Sigmoid colon (tissue), 7 donors: ENCODE data around the gene ABI1. TPM values are rescaled to one million over a fixed set of nuclear protein-coding genes. Genes with fewer than 3 reads are reported as not detected.

Experiments used
- DNase-seq: peaks from one replicate; pipeline ENCODE4 v3.0.0-alpha.2; 2019
- H3K27ac ChIP-seq, 4 donors: fragments of 200-600 bp; sonication (generic); one replicate each; pipeline ENCODE4 v1.5.1; 2016 to 2019; ENCODE audit warnings: mild to moderate bottlenecking in 1 of 4
- H3K27me3 ChIP-seq, 3 donors: fragments of 200-600 bp; sonication (generic); one replicate each; pipeline ENCODE4 v1.5.1; 2019; ENCODE audit warnings: mild to moderate bottlenecking in 1 of 3
- H3K36me3 ChIP-seq, 4 donors: fragments of 200-600 bp; sonication (generic); one replicate each; pipeline ENCODE4 v1.5.1; 2016 to 2019
- H3K4me1 ChIP-seq, 4 donors: fragments of 200-600 bp; sonication (generic); one replicate each; pipeline ENCODE4 v1.5.1; 2017 to 2019
- H3K4me3 ChIP-seq, 4 donors: fragments of 200-600 bp; sonication (generic); one replicate each; pipeline ENCODE4 v1.5.1; 2017 to 2019; ENCODE audit warnings: mild to moderate bottlenecking in 2 of 4, moderate library complexity in 1 of 4
- H3K9me3 ChIP-seq, 4 donors: fragments of 200-600 bp in 3 of 4; sonication (generic) in 3 of 4; one replicate each; pipeline versions ENCODE4 v1.5.1 to v1.6.1; 2013 to 2019
- CTCF ChIP-seq, 4 experiments: fragments of 450-650 bp in 3 of 4; fragments of 200-600 bp in 1 of 4; IDR thresholded peaks; one replicate each; pipeline ENCODE4 v1.5.1; 2016 to 2019; ENCODE audit warnings: antibody characterized with exemption in 4 of 4, mild to moderate bottlenecking in 3 of 4, moderate library complexity in 2 of 4
- EP300 ChIP-seq, 4 donors: sonication (generic); formaldehyde crosslinking; IDR thresholded peaks; one replicate each; pipeline ENCODE4 v1.6.1; 2017; ENCODE audit warnings: antibody characterized with exemption in 4 of 4
- POLR2A ChIP-seq, 2 donors: fragments of 450-650 bp; IDR thresholded peaks; one replicate each; pipeline ENCODE4 v1.6.1; 2016; ENCODE audit warnings: antibody characterized with exemption in 2 of 2, mild to moderate bottlenecking in 2 of 2, moderate library complexity in 2 of 2
- POLR2AphosphoS5 ChIP-seq, 4 donors: sonication (generic); formaldehyde crosslinking; IDR thresholded peaks; one replicate each; pipeline ENCODE4 v1.6.1; 2017; ENCODE audit warnings: antibody characterized with exemption in 4 of 4
- whole genome bisulfite sequencing, 2 donors: extraction: QIAGEN DNeasy Blood & Tissue Kit; methylation state at CpG; one replicate each; pipeline ENCODE4 v1.1.7; 2013; 5-methylcytosine and 5-hydroxymethylcytosine counted together
- intact Hi-C: fragments of 100-400 bp; cut with DNase I; formaldehyde crosslinking; loops from one replicate; pipeline ENCODE4 v1.15.1; 2023
- polyA plus RNA-seq, 3 donors: library from polyadenylated mRNA; stranded (reverse); fragments of 200-250 nt; gene quantifications; one replicate each; pipeline ENCODE4 v1.2.3, GENCODE V29; 2013
- total RNA-seq, 4 donors: library from RNA; depleted of rRNA; stranded (reverse); fragments of >200 nt; gene quantifications; one replicate each; pipeline ENCODE4 v1.1.0, GENCODE V29; 2016
- donor health status: healthy with polysubstance abuse.
- donor health status: Bipolar disorder and iron deficiency.
- donor health status: healthy.

Gene ABI1
- total and polyA plus RNA-seq, 7 donors: 30.4 to 49.0 (median 44.4) TPM

- intact Hi-C loops: no loop called here
- no peak overlapping the region for H3K27ac ChIP-seq
- no peak for DNase-seq
- no peaks in the 10 kb centered on the region for H3K27me3 ChIP-seq
- TF ChIP-seq POLR2AphosphoS5 (IDR thresholded peaks at IDR 0.05): no peak
- no peak for TF ChIP-seq POLR2A (IDR thresholded peaks at IDR 0.05)
- TF ChIP-seq EP300 (IDR thresholded peaks at IDR 0.05): no peak
- TF ChIP-seq CTCF (IDR thresholded peaks at IDR 0.05): no peak
- no peaks in the 10 kb centered on the region for H3K4me1 ChIP-seq
- no peak overlapping the region for H3K4me3 ChIP-seq
- no peaks in the 10 kb centered on the region for H3K9me3 ChIP-seq
- H3K36me3 ChIP-seq: peaks cover 0 to 69% (median 5%) of the 10 kb centered on the region in 4 donors
- WGBS, 2 donors: 61 to 81% methylated on average over 5 of the region's 5 CpGs
Measured at GRCh38 chr10:26746061-26746460, 114.7 kb downstream of the ABI1 start.

GRCh38 chr10:26743841-26744240 lies 116.9 kb downstream of the ABI1 start:
- H3K27me3 ChIP-seq: no peaks in the 10 kb centered on the region
- DNase-seq: no peak
- H3K36me3 ChIP-seq: peaks cover 0 to 50% (median 2%) of the 10 kb centered on the region in 4 donors
- H3K4me3 ChIP-seq: no peak overlapping the region
- no peaks in the 10 kb centered on the region for H3K9me3 ChIP-seq
- 81 to 86% methylated on average over 1 of the region's 1 CpG for WGBS, 2 donors
- intact Hi-C loops: no loop called here
- H3K27ac ChIP-seq: no peak overlapping the region
- no peaks in the 10 kb centered on the region for H3K4me1 ChIP-seq
- TF ChIP-seq CTCF (IDR thresholded peaks at IDR 0.05) (no peak), EP300 (IDR thresholded peaks at IDR 0.05) (no peak), POLR2A (IDR thresholded peaks at IDR 0.05) (no peak), POLR2AphosphoS5 (IDR thresholded peaks at IDR 0.05) (no peak)

GRCh38 chr10:26743091-26743490 lies 117.7 kb downstream of the ABI1 start:
- Histone ChIP-seq H3K36me3 (peaks cover 0 to 44% (median 2%) of the 10 kb centered on the region in 4 donors), H3K4me3 (no peak overlapping the region), H3K9me3 (no peaks in the 10 kb centered on the region), H3K27ac (no peak overlapping the region), H3K27me3 (no peaks in the 10 kb centered on the region), H3K4me1 (no peaks in the 10 kb centered on the region)
- no peak for TF ChIP-seq CTCF (IDR thresholded peaks at IDR 0.05)
- TF ChIP-seq POLR2A (IDR thresholded peaks at IDR 0.05): no peak
- no peak for TF ChIP-seq POLR2AphosphoS5 (IDR thresholded peaks at IDR 0.05)
- TF ChIP-seq EP300 (IDR thresholded peaks at IDR 0.05): no peak
- no peak for DNase-seq
- WGBS, 2 donors: 95 to 97% methylated on average over 2 of the region's 2 CpGs
- intact Hi-C loops: no loop called here

GRCh38 chr10:26741368-26741767 lies 119.4 kb downstream of the ABI1 start:
- no peak overlapping the region for H3K27ac ChIP-seq

More at GRCh38 chr10:26741368-26741767, 119.4 kb downstream of the ABI1 start:
- intact Hi-C loops: no loop called here
- no peaks in the 10 kb centered on the region for H3K27me3 ChIP-seq
- H3K4me3 ChIP-seq: no peak overlapping the region
- DNase-seq: no peak
- no peaks in the 10 kb centered on the region for H3K9me3 ChIP-seq
- H3K4me1 ChIP-seq: no peaks in the 10 kb centered on the region
- WGBS, 2 donors: 96 to 98% methylated on average over 4 of the region's 4 CpGs
- peaks cover 0 to 34% (median 4%) of the 10 kb centered on the region in 4 donors for H3K36me3 ChIP-seq
- no peak for TF ChIP-seq POLR2AphosphoS5 (IDR thresholded peaks at IDR 0.05)
- TF ChIP-seq POLR2A (IDR thresholded peaks at IDR 0.05): no peak
- no peak for TF ChIP-seq CTCF (IDR thresholded peaks at IDR 0.05)
- no peak for TF ChIP-seq EP300 (IDR thresholded peaks at IDR 0.05)
